GM18861 (cell line): ENCODE results near the gene ARHGDIG.
"Not testable (repeated sequence)": the region's sequence is repeated elsewhere in the genome, so short reads cannot be mapped to it uniquely, and the experiment has no call there.

Experiments used
- ATAC-seq: cut with Tn5 transposase; IDR thresholded peaks from one replicate; pipeline ENCODE4 v1.9.1; 2021; ENCODE audit not compliant: unreplicated experiment

ARHGDIG gene

GRCh38 chr16:280552-280951 is at the start of gene ARHGDIG:
Gene ARHGDIG, plus strand, starts transcription at chr16:280591. Its CDS starts 90 bp downstream, at chr16:280681.
- ATAC-seq = no peak

GRCh38 chr16:230949-231348 is 49.4 kb upstream of the ARHGDIG start:
- no peak for ATAC-seq

- ATAC-seq = peak; percentile 80
Observed at GRCh38 chr16:234468-235305, 45.7 kb upstream of the ARHGDIG start, which contains the start of gene FAM234A. Gene FAM234A, plus strand, starts transcription at chr16:234821. Its CDS starts 19,593 bp downstream, at chr16:254414.

DNA sequence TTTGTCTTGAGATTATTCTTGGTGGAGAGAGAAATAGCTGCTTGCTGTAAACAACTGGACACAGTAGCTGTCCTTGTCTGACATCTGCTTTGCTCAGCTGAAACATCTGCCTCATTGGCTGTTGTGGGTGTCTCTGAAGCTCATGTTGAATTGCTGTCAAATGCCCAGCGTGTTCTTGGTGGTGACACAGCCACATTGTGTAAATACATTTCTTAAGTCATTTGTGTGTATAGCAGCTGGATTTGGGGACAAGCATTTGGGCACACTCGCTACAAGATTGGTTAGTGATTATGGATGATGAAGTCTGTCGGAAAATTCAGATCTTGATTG is 40.5 kb upstream of the ARHGDIG start:
- ATAC-seq = no peak

- no peak for ATAC-seq
Observed at GRCh38 chr16:240559-240958, 39.8 kb upstream of the ARHGDIG start.

- no peak for ATAC-seq
Observed at GRCh38 chr16:242281-242680, 38.1 kb upstream of the ARHGDIG start.

GRCh38 chr16:243348-243747 is 37.0 kb upstream of the ARHGDIG start:
- no peak for ATAC-seq

DNA sequence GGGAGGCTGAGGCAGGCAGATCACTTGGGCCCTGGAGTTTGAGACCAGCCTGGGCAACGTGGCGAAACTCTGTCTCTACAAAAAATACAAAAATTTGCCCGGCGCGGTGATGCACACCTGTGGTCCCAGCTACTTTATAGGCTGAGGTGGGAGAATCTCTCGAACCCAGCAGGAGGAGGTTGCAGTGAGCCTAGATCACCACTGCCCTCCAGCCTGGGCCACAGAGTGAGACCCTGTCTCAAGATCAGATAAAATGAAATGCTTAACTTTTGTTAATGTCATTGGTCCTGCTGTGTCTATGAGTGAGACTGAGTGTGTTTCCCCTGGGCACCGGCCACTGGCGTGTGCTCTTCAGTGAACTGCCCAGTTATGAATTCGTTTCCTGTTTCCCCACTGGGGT is 35.3 kb upstream of the ARHGDIG start:
- no peak for ATAC-seq

DNA sequence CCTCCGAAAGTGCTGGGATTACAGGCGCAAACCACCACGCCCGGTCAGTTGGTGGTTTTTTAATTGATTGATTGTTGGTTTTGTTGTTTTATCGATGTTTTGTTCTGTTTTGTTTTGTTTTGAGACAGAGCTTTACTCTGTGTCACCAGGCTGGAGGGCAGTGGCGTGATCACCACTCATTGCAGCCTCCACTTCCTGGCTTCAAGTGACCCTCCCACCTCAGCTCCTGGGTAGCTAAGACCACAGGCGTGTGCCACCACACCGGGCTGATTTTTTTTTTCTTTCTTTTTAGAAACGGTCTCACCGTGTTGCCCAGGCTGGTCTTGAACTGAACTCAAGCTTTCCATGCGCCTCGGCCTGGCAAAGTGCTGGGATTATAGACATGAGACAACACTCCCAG is 33.4 kb upstream of the ARHGDIG start:
- ATAC-seq = no peak

GRCh38 chr16:249431-249830 is 31.0 kb upstream of the ARHGDIG start:
- ATAC-seq = no peak

DNA sequence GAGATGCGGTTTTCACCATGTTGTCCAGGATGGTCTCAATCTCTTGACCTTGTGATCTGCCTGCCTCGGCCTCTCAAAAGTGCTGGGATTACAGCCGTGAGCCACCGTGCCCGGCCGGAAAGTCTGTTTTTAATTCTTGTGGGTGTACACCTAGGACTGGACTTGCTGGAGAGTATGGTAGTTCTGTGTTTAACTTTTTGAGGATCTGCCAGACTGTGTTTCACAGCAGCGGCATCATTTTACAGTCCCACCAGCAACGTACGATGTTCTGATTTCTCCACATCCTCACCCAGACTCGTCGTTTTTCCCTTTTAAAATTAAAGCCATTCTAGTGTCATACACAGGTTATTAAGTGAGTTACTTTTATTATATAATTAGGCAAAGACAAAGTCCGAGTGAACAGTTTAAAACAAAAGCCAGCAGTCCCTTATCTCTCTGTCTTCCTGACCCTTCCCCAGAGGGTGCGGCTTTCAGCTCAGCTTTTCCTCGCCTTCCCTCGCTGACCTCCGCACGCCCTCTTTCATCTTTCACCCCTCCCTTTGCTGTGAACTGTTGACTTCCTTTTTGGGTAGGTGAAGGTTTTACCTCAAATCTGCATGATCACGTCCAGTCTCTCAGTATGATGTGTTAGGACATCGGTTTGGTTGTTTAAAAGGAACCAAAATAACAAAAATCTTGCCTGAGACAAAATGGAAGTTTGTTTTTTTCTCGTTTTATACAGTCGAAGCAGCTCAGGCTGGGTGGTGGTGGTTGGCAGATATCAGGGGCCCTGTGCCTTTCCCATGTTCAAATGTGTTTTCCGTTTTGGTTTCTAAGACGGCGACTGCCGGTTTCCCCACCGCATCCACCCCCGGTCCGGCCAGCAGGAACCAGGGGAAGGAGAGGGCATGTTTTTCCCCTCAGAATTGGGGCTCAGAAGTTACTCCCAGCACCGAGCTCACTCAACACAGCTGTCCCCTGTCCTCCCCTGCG is 27.7 kb upstream of the ARHGDIG start:
- no peak for ATAC-seq

- ATAC-seq = no peak
Observed at GRCh38 chr16:253833-254232, 26.6 kb upstream of the ARHGDIG start.

DNA sequence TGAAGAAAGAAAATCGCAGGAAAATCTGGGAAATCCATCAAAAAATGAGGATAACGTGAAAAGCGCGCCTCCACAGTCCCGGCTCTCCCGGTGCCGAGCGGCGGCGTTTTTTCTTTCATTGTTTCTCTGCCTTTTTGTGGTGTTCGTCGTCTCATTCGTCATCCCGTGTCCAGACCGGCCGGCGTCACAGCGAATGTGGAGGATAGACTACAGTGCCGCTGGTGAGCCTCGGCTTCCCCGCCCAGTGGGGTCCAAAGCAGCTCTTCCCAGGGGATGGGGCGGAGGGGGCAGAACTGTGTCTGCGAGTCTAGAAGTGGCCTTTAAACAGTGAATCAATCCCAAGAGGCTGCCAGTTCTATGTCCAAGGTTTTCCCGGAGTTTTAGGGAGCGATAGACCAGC is 25.9 kb upstream of the ARHGDIG start:
- no peak for ATAC-seq

DNA sequence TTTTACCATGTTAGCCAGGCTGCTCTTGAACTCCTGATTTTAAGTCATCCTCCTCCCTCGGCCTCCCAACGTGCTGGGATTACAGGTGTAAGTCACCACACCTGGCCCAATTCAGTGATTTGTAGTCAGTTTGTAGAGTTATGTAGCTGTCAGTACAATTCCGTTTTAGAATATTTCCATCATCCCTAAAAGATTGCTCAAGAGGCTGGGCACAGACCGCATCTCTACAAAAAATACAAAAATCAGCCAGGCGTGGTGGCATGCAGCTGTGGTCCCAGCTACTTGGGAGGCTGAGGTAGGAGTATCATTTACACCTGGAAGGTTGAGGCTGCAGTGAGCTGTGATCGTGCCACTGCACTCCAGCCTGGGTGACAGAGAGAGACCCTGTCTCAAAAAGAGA is 25.2 kb upstream of the ARHGDIG start:
- no peak for ATAC-seq

- ATAC-seq = not testable (repeated sequence)
Observed at GRCh38 chr16:258091-258490, 22.3 kb upstream of the ARHGDIG start.

DNA sequence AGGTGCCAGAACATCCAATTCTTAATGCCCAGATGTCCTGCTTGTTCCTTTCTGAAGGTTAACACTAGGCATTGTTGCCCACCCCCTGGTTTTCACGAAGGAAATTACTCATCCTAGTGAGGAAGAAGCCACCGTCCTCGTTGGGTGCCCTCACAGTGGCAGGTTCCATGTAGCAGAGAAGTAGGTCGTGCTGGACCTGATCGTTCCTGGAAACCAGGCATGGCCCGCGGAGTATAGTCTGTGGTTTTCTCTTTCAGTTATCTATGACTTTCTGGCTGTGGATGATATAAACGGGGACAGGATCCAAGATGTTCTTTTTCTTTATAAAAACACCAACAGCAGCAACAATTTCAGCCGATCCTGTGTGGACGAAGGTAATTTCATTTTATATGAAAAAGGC is 21.2 kb upstream of the ARHGDIG start:
- ATAC-seq = no peak

GRCh38 chr16:259814-260253 is 20.6 kb upstream of the ARHGDIG start:
- no peak for ATAC-seq

- no peak for ATAC-seq
Observed at GRCh38 chr16:260326-260725, 20.1 kb upstream of the ARHGDIG start.

DNA sequence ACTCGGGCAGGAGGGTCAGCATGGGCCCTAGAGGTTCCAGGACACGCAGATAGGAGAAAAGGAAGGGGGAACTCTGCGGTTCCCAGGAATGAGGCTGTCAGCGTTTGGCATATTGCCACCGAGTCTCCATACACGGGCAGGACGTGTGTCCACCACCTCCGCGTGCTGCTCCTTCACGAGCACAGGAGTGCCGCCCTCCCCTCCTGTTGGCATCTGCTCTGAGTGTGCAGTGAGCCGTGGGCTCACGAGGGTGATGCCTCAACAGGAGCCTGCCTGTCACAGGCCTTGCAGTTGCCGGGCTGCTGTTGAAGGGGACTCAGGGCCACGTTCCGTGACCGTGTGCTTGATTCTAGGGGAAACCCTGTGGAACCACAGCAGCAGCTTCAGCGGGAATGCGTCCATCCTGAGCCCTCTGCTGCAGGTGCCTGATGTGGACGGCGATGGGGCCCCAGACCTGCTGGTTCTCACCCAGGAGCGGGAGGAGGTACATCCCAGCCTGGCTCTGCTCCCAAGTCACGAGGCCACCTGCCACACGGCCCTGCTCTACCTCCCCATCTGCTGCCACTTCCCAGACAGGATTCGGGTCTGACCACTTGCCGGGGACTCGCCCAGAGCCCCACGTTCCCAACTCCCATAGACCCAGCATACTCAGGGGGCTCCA is 19.2 kb upstream of the ARHGDIG start:
- ATAC-seq = no peak

DNA sequence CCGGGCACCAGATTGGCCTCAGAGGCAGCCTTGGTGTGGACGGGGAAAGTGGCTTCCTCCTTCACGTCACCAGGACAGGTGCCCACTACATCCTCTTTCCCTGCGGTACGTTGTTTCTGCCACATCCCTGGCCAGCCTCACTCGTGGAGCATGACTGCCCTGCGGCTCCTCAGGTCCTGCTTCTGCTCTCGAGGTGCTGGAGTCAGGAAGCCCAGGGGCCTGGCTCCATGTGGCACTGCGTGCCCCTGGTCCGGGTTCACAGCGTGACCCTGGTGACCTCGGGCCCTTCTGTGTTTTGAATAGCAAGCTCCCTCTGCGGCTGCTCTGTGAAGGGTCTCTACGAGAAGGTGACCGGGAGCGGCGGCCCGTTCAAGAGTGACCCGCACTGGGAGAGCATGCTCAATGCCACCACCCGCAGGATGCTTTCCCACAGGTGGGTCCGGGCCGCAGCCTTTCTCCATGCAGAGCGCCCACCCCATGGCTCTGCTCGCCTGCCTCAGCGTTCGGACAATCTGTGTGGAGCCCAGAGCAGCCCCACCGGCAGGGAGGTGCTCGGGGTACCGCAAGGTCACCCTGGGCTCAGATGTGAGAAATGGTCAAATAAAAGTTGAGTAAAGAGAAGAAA is 18.2 kb upstream of the ARHGDIG start:
- no peak for ATAC-seq
